LHCN-M2 (cell line): ENCODE measurements around the gene MAPT. TPM values are rescaled to one million over a fixed set of nuclear protein-coding genes. Genes with fewer than 3 reads are reported as not detected.
"Not testable (repeated sequence)": the region's sequence is repeated elsewhere in the genome, so short reads cannot be mapped to it uniquely, and the experiment has no call there.

Source experiments
- DNase-seq: peaks from one replicate; pipeline ENCODE4 v3.0.0-alpha.2; 2012; ENCODE audit warnings: low read depth
- total RNA-seq: library from RNA; depleted of rRNA; stranded (reverse); fragments of >200 nt; gene quantifications from 2 replicates; pipeline ENCODE4 v1.2.3, GENCODE V29; 2014

MAPT gene
- total RNA-seq, 1 experiment from 2014 or later = 0.06 TPM

GRCh38 chr17:45949755-45950320 is 55.5 kb downstream of the MAPT start:
- no peak for DNase-seq

- no peak for DNase-seq
Observed at GRCh38 chr17:45950888-45951287, 56.5 kb downstream of the MAPT start.

GRCh38 chr17:45951403-45951802 is 57.0 kb downstream of the MAPT start:
- no peak for DNase-seq

GRCh38 chr17:45951941-45952340 is 57.6 kb downstream of the MAPT start:
- DNase-seq = no peak

GRCh38 chr17:45952814-45953320 is 58.5 kb downstream of the MAPT start:
- DNase-seq = no peak

- no peak for DNase-seq
Observed at GRCh38 chr17:45953561-45953960, 59.2 kb downstream of the MAPT start.

- DNase-seq = no peak
Observed at GRCh38 chr17:45954914-45955313, 60.6 kb downstream of the MAPT start.

- DNase-seq = no peak
Observed at GRCh38 chr17:45955326-45955725, 61.0 kb downstream of the MAPT start.

GRCh38 chr17:45956090-45956489 is 61.7 kb downstream of the MAPT start:
- no peak for DNase-seq

- DNase-seq = not testable (repeated sequence)
Observed at GRCh38 chr17:45956746-45957145, 62.4 kb downstream of the MAPT start.

GRCh38 chr17:45958307-45958706 is 64.0 kb downstream of the MAPT start:
- no peak for DNase-seq

- DNase-seq = no peak
Observed at GRCh38 chr17:45958994-45959665, 64.8 kb downstream of the MAPT start.

- no peak for DNase-seq
Observed at GRCh38 chr17:45960311-45960710, 66.0 kb downstream of the MAPT start.

- no peak for DNase-seq
Observed at GRCh38 chr17:45961206-45961605, 66.9 kb downstream of the MAPT start.

GRCh38 chr17:45962221-45962972 is 68.0 kb downstream of the MAPT start:
- no peak for DNase-seq

- DNase-seq = no peak
Observed at GRCh38 chr17:45963283-45963682, 68.9 kb downstream of the MAPT start.

- no peak for DNase-seq
Observed at GRCh38 chr17:45963889-45964288, 69.5 kb downstream of the MAPT start.

- no peak for DNase-seq
Observed at GRCh38 chr17:45964634-45965033, 70.3 kb downstream of the MAPT start.

- no peak for DNase-seq
Observed at GRCh38 chr17:45965812-45966211, 71.5 kb downstream of the MAPT start.

- no peak for DNase-seq
Observed at GRCh38 chr17:45966606-45967280, 72.4 kb downstream of the MAPT start.

GRCh38 chr17:45967378-45967777 is 73.0 kb downstream of the MAPT start:
- DNase-seq = no peak

- no peak for DNase-seq
Observed at GRCh38 chr17:45968732-45969131, 74.4 kb downstream of the MAPT start.
